ENCODE data around the gene ASTN2.

Gene ASTN2

DNA sequence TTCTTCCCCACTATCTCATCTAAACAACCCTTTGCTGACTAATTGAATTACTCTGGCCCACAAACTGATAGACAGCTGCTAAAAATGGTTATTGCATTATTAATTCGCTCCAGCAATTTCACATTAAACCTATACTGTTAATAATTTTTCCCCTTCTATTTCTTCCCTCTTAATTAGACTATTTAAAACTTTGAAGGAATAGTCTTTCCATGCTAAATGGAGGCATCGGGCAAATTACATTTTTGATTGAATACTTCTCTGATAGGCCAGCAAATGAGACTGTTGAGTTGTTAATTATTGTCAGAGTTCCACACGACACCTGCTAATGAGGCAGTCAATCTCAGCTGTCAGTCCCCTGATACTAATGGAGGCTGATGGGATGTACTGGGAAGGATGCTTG is 485.2 kb downstream of the ASTN2 start:
- Histone ChIP-seq H3K27me3 (ENCODE audit: insufficient read depth, low read length) (no peaks in the 10 kb centered on the region), H3K4me2 (ENCODE audit: low read length) (no peak overlapping the region), H3K4me3 (ENCODE audit: low read depth, low read length, poor library complexity, severe bottlenecking) (no peak overlapping the region), H3K9me2 (ENCODE audit: low read depth, low read length) (no peaks in the 10 kb centered on the region), H3K79me2 (ENCODE audit: insufficient read depth, low read length) (no peaks in the 10 kb centered on the region), H3K27ac (ENCODE audit: low read depth, low read length, poor library complexity, severe bottlenecking) (no peak overlapping the region), H3K4me1 (ENCODE audit: insufficient read depth, low read length, severe bottlenecking) (no peaks in the 10 kb centered on the region), H3K36me3 (ENCODE audit: insufficient read depth, low read length) (no peaks in the 10 kb centered on the region), H4K20me1 (ENCODE audit: insufficient read depth, low read length) (no peaks in the 10 kb centered on the region), H3F3A (ENCODE audit: insufficient read depth, low read length) (no peaks in the 10 kb centered on the region), H3K9me3 (ENCODE audit: low read length) (no peaks in the 10 kb centered on the region), H3K9ac (ENCODE audit: low read length) (no peak overlapping the region), H2AFZ (ENCODE audit: low read length) (no peak overlapping the region)
- no peak for TF ChIP-seq EZH2 (IDR thresholded peaks at IDR 0.05; ENCODE audit: borderline replicate concordance, low read length)
- TF ChIP-seq, protein P1, sequence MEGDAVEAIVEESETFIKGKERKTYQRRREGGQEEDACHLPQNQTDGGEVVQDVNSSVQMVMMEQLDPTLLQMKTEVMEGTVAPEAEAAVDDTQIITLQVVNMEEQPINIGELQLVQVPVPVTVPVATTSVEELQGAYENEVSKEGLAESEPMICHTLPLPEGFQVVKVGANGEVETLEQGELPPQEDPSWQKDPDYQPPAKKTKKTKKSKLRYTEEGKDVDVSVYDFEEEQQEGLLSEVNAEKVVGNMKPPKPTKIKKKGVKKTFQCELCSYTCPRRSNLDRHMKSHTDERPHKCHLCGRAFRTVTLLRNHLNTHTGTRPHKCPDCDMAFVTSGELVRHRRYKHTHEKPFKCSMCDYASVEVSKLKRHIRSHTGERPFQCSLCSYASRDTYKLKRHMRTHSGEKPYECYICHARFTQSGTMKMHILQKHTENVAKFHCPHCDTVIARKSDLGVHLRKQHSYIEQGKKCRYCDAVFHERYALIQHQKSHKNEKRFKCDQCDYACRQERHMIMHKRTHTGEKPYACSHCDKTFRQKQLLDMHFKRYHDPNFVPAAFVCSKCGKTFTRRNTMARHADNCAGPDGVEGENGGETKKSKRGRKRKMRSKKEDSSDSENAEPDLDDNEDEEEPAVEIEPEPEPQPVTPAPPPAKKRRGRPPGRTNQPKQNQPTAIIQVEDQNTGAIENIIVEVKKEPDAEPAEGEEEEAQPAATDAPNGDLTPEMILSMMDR (IDR thresholded peaks at IDR 0.05; ENCODE audit: low read length) = no peak

DNA sequence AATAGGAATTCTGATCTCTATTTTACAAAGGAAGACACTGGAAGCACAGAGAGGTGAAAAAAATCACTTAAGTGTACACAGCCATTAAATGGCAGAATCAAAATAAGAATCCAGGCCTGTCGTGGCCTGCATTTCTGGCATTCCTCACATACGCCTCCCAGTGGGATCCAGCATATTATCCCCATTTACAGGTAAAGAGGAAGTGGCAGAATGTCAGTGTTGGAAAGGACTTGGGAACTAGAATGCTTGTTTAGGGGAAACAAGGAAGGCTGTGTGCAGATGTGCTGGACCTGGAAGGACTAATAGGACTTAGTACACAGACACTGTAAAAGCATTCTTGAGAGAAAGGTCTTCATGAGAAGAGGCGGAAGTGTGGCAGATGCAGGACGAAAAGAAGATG is 486.0 kb downstream of the ASTN2 start:
- Histone ChIP-seq H3K4me1 (ENCODE audit: insufficient read depth, low read length, severe bottlenecking) (no peaks in the 10 kb centered on the region), H3K4me3 (ENCODE audit: low read depth, low read length, poor library complexity, severe bottlenecking) (no peak overlapping the region), H3K27ac (ENCODE audit: low read depth, low read length, poor library complexity, severe bottlenecking) (no peak overlapping the region), H3K36me3 (ENCODE audit: insufficient read depth, low read length) (no peaks in the 10 kb centered on the region), H3F3A (ENCODE audit: insufficient read depth, low read length) (no peaks in the 10 kb centered on the region), H3K9ac (ENCODE audit: low read length) (no peak overlapping the region), H3K79me2 (ENCODE audit: insufficient read depth, low read length) (no peaks in the 10 kb centered on the region), H2AFZ (ENCODE audit: low read length) (no peak overlapping the region), H3K27me3 (ENCODE audit: insufficient read depth, low read length) (no peaks in the 10 kb centered on the region), H3K4me2 (ENCODE audit: low read length) (no peak overlapping the region), H3K9me2 (ENCODE audit: low read depth, low read length) (no peaks in the 10 kb centered on the region), H4K20me1 (ENCODE audit: insufficient read depth, low read length) (no peaks in the 10 kb centered on the region), H3K9me3 (ENCODE audit: low read length) (no peaks in the 10 kb centered on the region)
- no peak for TF ChIP-seq EZH2 (IDR thresholded peaks at IDR 0.05; ENCODE audit: borderline replicate concordance, low read length)
- TF ChIP-seq, protein P1 (IDR thresholded peaks at IDR 0.05; ENCODE audit: low read length) = no peak

DNA sequence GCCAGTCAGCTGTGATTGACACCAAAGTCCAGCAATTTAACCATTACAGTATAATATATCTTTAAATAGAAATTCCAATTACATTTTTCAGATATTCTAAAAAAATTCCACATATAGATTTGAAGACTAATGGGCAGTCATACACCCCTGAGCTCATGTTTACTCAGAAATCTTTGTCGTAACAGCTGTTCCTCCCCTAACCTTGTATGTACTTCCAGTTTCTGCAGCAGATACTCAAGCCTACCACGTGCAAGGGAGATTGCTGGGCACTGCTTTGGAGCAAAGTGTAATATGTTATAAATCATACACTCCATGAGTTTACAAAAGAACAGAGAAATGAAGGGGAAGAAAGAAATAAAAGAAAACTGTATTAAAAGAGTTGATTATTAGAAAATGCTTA is 486.6 kb downstream of the ASTN2 start:
- no peak overlapping the region for H3K9ac ChIP-seq (ENCODE audit: low read length)
- no peak overlapping the region for H3K27ac ChIP-seq (ENCODE audit: low read depth, low read length, poor library complexity, severe bottlenecking)
- no peak overlapping the region for H3K4me2 ChIP-seq (ENCODE audit: low read length)

More for the DNA sequence above, 486.6 kb downstream of the ASTN2 start:
- H3K27me3 ChIP-seq (ENCODE audit: insufficient read depth, low read length) = no peaks in the 10 kb centered on the region
- no peaks in the 10 kb centered on the region for H3K79me2 ChIP-seq (ENCODE audit: insufficient read depth, low read length)
- H2AFZ ChIP-seq (ENCODE audit: low read length) = no peak overlapping the region
- no peaks in the 10 kb centered on the region for H3K4me1 ChIP-seq (ENCODE audit: insufficient read depth, low read length, severe bottlenecking)
- H3K4me3 ChIP-seq (ENCODE audit: low read depth, low read length, poor library complexity, severe bottlenecking) = no peak overlapping the region
- no peaks in the 10 kb centered on the region for H3K9me3 ChIP-seq (ENCODE audit: low read length)
- H3K36me3 ChIP-seq (ENCODE audit: insufficient read depth, low read length) = no peaks in the 10 kb centered on the region
- H3F3A ChIP-seq (ENCODE audit: insufficient read depth, low read length) = no peaks in the 10 kb centered on the region
- no peaks in the 10 kb centered on the region for H4K20me1 ChIP-seq (ENCODE audit: insufficient read depth, low read length)
- H3K9me2 ChIP-seq (ENCODE audit: low read depth, low read length) = no peaks in the 10 kb centered on the region
- TF ChIP-seq, protein P1 (IDR thresholded peaks at IDR 0.05; ENCODE audit: low read length) = no peak
- TF ChIP-seq EZH2 (IDR thresholded peaks at IDR 0.05; ENCODE audit: borderline replicate concordance, low read length) = no peak

All from OCI-LY1 (cell line).